GM10248 (cell line): Measurements from ENCODE around the gene BAIAP2L2.

Experiments used
- CTCF ChIA-PET: fragments of 300-600 bp; sonication (Branson Sonifier 250); formaldehyde crosslinking; extraction: SDS; loops from one replicate; lab custom pipeline; 2021; ENCODE audit warnings: antibody characterized with exemption; lab: Yijun Ruan, JAX
- POLR2A ChIA-PET: fragments of 350-650 bp; sonication (Branson Sonifier 250); formaldehyde crosslinking; extraction: SDS; loops from one replicate; lab custom pipeline; 2020; ENCODE audit warnings: antibody characterized with exemption; lab: Yijun Ruan, JAX
- DNase-seq: peaks from one replicate; pipeline ENCODE4 v3.0.0; 2012; ENCODE audit errors: extremely low spot score
- TF ChIP-seq, protein P1 (sequence below): IDR thresholded peaks from 2 replicates; pipeline ENCODE4 v1.5.1; 2012; ENCODE audit warnings: mild to moderate bottlenecking, low read depth; ENCODE audit errors: extremely low read depth, missing control alignments, control extremely low read depth

Gene BAIAP2L2

DNA sequence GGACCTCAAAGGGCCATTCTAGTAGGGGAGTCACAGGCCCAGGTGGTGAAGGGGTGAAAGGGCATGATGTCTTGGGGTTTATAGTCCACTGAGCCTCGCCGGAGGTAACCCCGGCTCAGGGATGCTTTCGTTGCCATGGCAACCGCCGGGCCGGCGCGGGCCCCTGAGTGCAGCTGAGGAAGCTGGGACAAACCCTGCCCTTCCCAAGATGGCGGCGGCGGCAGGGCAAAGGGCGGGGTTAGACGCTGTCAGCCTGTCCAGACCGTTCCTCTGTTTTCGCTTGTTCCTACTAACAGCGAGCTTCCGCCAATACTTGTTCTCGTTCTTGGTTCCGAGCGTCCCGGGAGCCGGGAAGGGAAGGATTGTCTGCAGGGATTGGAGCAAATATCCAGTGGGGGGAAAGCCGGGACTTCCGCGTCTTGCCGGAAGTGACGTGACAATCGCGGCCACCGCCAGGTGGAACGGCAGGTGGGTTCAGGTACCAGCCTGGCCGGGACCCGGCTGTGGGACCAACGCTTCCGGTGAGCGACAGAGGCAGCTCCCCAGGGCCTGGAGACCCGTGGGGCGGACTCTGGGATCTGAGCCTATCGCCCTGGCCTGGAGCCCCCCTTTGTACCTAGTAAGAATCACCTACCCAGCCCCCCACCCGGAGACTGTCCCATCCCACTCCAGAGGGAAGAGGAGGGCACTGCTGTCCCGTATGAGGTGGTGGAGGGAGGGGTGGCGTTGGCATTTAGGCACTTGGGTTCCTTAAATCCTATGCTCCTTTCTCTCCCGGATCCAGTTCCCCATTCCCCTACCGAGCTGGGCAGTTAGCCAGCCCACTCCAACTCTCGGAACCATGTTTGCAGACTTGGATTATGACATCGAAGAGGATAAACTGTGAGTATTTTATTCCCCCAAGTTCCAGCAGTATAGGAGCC is 53.3 kb downstream of the BAIAP2L2 start, which contains the start of gene PICK1:
TSS of gene PICK1 (plus strand) at position 436 of the 923 bp plus-strand sequence. CDS start at position 842, 406 bp downstream.
- POLR2A ChIA-PET: interaction anchor here (0.6 kb wide), 1 partner anchor 156 kb away, joined by 3 read pairs; no protein-coding TSS in a partner anchor
- CTCF ChIA-PET: interaction anchor here (1.0 to 1.4 kb wide), 2 partner anchors 11 to 57 kb away, joined by 3 to 5 read pairs; no protein-coding TSS in a partner anchor
- DNase-seq: peak; percentile 92
- TF ChIP-seq, protein P1, sequence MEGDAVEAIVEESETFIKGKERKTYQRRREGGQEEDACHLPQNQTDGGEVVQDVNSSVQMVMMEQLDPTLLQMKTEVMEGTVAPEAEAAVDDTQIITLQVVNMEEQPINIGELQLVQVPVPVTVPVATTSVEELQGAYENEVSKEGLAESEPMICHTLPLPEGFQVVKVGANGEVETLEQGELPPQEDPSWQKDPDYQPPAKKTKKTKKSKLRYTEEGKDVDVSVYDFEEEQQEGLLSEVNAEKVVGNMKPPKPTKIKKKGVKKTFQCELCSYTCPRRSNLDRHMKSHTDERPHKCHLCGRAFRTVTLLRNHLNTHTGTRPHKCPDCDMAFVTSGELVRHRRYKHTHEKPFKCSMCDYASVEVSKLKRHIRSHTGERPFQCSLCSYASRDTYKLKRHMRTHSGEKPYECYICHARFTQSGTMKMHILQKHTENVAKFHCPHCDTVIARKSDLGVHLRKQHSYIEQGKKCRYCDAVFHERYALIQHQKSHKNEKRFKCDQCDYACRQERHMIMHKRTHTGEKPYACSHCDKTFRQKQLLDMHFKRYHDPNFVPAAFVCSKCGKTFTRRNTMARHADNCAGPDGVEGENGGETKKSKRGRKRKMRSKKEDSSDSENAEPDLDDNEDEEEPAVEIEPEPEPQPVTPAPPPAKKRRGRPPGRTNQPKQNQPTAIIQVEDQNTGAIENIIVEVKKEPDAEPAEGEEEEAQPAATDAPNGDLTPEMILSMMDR: no peak

DNA sequence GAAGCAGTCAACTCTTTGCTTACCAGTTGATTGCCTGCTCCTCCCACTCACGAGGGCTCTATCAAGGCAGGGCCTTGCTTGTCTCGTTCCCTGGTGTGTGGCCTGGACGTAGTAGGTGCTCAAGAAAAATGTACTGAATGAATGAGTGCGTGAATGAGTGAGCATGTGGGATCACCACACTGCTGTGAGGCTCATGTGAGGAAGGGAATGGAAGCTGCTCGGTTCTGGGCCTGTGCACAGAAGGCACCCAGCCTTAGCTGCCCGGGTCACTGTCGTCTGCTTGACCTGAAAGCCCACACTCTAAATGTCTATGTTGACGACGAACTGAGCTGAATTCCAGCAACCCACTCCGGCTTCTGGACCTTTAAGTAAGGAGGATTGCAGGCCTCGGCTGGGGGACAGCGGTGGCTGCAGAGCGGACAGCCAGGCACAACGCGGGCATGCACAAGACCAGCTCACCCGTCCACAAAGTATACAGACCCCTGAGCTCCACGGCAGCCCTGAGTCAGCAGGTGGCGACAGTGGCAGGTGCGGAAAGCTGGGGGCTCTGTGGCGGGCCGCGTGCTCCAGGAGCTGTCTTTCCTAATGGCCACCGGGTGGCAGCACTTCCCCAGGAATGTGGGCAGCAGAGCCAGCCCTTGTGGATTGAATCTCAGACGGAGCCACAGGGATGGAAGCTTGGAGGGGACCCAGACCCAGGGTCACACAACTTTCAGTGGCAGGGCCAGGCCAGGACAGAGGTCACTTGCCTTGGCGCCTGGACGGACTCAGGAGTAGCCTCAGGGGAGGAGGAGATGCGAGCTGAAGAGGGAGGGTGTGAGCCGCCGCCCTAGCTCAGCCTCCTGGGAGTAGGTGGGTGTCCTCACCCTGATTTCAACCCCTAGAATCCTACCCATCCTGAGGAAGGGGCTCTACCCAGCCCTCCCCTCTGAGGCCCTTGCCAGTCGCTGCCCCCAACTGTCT is 58.3 kb downstream of the BAIAP2L2 start:
- CTCF ChIA-PET: interaction anchor here (0.6 to 3.6 kb wide), 75 partner anchors 9 to 1973 kb away, joined by 3 to 44 read pairs (median 4); partner anchors contain the start of genes C22orf23, DMC1, PLA2G6 and POLR2F
- TF ChIP-seq, protein P1: peak; percentile 94
- peak; percentile 91 for DNase-seq
- POLR2A ChIA-PET: interaction anchor here (0.5 kb wide), 1 partner anchor 9 kb away, joined by 3 read pairs; no protein-coding TSS in a partner anchor

DNA sequence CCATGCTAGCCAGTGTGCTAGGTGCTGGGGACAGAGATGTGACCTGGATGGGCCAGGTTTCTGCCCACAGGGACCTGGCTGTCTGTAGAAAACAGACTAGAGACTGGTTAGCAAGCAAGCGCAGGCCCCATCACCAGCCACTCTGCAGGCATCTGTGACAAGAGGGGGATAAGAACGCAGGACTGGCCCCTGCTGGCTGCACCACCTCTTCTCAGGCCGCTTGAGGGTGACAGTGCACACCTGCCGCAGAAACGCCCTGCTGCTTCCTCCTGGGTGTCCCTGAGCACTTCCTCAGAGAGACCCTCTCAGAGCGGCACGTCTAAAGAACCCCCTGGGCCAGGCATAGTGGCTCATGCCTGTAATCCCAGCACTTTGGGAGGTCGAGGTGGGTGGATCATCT is 59.2 kb downstream of the BAIAP2L2 start:
- ChIA-PET POLR2A (no interaction called here), CTCF (interaction anchor here (1.2 to 3.6 kb wide), 16 partner anchors 11 to 521 kb away, joined by 4 to 44 read pairs (median 7); partner anchors contain the start of genes C22orf23, DMC1, PLA2G6 and POLR2F)
- TF ChIP-seq, protein P1: no peak
- DNase-seq: no peak

DNA sequence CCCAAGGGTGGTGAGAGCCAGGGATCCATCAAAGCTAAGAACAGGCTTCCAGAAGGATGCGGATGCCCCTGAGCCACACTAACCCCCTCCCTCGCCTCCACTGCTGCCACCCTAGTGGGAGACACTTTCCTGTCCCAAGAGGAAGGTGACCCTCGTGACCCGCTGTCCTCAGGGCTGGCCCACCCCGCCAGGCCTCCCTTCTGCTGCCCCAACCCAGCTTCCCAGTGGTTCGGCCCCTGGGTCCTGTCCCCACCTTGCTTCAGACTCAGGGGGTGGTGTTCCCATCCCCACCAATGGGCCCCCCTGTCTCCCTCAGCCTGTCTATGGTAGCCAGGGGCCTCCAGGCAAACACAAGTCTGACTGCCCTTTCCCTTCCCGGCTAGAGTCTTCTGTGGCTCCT is 59.8 kb downstream of the BAIAP2L2 start:
- ChIA-PET POLR2A (no interaction called here), CTCF (interaction anchor here (0.8 to 1.0 kb wide), 2 partner anchors 48 to 302 kb away, joined by 3 read pairs; no protein-coding TSS in a partner anchor)
- TF ChIP-seq, protein P1: no peak
- DNase-seq: no peak

DNA sequence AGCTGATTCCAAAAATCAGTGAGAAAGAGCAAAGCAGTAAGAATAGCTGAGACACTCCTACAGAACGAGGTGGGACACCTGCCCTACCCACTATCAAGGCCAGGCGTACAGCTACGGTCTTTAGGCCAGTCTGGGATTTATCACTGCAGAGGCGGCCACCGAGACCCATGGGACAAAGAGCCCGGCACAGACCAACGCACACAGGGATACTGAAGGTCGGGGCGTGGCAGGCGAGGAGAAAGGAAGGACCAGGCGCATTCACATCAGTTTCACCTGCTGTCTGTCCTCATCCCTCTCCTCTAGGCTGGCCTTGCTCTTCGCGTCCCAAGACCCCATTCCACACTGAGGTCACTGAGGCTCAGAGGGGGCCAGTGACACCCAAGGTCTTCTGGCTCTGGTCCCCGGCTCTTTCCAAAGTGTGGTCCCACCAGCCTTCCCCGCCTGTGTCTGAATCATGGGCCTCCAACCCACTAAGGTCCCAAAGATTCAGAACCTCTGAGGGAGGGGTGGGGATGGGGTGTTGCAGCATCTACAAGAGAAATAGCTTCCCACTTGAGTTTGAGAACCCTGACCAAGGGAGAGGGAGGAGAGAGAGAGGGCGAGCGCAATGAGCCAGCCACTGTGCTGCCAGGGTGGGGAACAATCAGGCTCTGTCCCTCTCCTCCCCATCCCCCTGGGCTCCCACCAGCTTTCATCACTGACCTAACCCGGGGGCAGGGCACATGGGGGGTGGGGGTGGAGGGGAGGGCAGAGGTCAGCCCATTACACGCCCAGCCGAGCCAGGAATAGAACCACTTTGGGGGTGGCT is 60.5 kb downstream of the BAIAP2L2 start:
- DNase-seq: no peak
- TF ChIP-seq, protein P1: no peak
- ChIA-PET CTCF (interaction anchor here (0.8 to 1.0 kb wide), 3 partner anchors 49 to 302 kb away, joined by 3 to 4 read pairs (median 3); no protein-coding TSS in a partner anchor), POLR2A (no interaction called here)
